Cardiac muscle cell (in vitro differentiated cells and primary cell): Measurements from ENCODE around the gene BOC. TPM values are rescaled to one million over a fixed set of nuclear protein-coding genes. Genes with fewer than 3 reads are reported as not detected.

Source experiments
- DNase-seq, 2 donors: peaks; one replicate each; pipeline versions ENCODE4 v3.0.0 to v3.0.0-alpha.2; 2010 to 2017; ENCODE audit warnings: low read depth in 1 of 2, low spot score in 1 of 2
- H3K27ac ChIP-seq: fragments of 200-600 bp; sonication (generic); 2 replicates; pipeline ENCODE4 v1.5.1; 2016
- H3K27me3 ChIP-seq: fragments of 200-600 bp; sonication (generic); 2 replicates; pipeline ENCODE4 v1.6.0; 2016; ENCODE audit warnings: control low read depth
- H3K36me3 ChIP-seq: fragments of 200-600 bp; sonication (generic); 2 replicates; pipeline ENCODE4 v1.5.1; 2016; ENCODE audit warnings: control low read depth
- H3K4me1 ChIP-seq: fragments of 200-600 bp; sonication (generic); 2 replicates; pipeline ENCODE4 v1.8.1; 2017; ENCODE audit warnings: low read depth, mild to moderate bottlenecking, mixed run types
- H3K4me3 ChIP-seq: fragments of 200-600 bp; sonication (generic); 2 replicates; pipeline ENCODE4 v1.5.1; 2016; ENCODE audit warnings: mild to moderate bottlenecking
- H3K9me3 ChIP-seq: fragments of 200-600 bp; sonication (generic); 2 replicates; pipeline ENCODE4 v1.5.1; 2017; ENCODE audit warnings: low read depth, mild to moderate bottlenecking, control low read depth
- polyA plus RNA-seq: library from polyadenylated mRNA; unstranded; fragments of >200 nt; fragmentation: Nextera tagmentation; extraction: Ambion mirVana; gene quantifications from 2 replicates; pipeline ENCODE4 v1.2.1, GENCODE V29; 2016
- total RNA-seq: library from RNA; depleted of rRNA; stranded (reverse); fragments of >200 nt; gene quantifications from 2 replicates; pipeline ENCODE4 v1.2.3, GENCODE V29; 2016
- TF ChIP-seq, protein P1 (sequence below): IDR thresholded peaks from 2 replicates; pipeline ENCODE4 v1.5.1; 2012; ENCODE audit warnings: low read depth, mild to moderate bottlenecking, low read length

Gene BOC
- total and polyA plus RNA-seq, 2 experiments from 2014 or later = 9.5 to 14.1 TPM

DNA sequence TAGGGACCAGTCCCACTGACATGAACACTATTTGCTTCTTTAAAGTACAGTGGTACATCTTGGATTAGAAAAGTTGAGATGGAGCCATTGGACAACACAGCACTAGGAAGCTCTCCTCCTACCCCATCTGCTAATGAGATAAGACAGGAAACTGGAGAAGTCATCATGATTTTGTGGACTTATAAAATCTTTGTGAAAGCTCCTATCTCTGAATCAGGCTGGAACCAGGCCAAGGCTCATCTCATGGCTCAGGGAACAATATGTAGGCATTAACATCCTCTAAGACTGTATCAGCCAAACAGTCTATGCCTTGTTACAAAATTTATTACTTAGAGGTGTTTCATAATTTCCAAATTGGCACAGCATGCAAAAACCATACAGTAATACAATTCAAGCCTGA is 84.1 kb downstream of the BOC start:
- Histone ChIP-seq H3K4me3 (no peak overlapping the region), H3K36me3 (no peaks in the 10 kb centered on the region), H3K4me1 (peaks cover 11% of the 10 kb centered on the region), H3K27me3 (no peaks in the 10 kb centered on the region), H3K27ac (no peak overlapping the region), H3K9me3 (no peaks in the 10 kb centered on the region)
- no peak for DNase-seq
- TF ChIP-seq, protein P1, sequence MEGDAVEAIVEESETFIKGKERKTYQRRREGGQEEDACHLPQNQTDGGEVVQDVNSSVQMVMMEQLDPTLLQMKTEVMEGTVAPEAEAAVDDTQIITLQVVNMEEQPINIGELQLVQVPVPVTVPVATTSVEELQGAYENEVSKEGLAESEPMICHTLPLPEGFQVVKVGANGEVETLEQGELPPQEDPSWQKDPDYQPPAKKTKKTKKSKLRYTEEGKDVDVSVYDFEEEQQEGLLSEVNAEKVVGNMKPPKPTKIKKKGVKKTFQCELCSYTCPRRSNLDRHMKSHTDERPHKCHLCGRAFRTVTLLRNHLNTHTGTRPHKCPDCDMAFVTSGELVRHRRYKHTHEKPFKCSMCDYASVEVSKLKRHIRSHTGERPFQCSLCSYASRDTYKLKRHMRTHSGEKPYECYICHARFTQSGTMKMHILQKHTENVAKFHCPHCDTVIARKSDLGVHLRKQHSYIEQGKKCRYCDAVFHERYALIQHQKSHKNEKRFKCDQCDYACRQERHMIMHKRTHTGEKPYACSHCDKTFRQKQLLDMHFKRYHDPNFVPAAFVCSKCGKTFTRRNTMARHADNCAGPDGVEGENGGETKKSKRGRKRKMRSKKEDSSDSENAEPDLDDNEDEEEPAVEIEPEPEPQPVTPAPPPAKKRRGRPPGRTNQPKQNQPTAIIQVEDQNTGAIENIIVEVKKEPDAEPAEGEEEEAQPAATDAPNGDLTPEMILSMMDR = no peak

DNA sequence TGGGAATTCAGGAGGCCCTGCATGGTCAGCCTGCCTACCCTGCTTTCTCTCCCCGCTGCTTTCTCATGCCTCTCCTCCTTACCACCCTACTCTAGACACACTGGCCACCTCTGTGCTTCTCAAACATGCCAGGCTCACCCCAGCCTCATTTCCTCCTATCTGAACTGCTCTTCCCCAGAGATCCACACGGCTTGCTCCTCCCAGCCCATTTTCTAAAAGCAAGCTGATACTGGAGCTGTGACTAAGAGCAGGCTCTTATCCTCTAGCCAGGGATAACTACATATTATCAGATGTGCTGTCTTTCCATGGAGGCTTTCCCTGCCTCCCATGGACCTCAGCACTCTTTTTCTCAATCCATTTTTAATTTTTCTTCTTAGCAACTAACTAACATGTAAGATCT is 85.9 kb downstream of the BOC start:
- H3K27me3 ChIP-seq = no peaks in the 10 kb centered on the region
- H3K36me3 ChIP-seq = no peaks in the 10 kb centered on the region
- H3K4me3 ChIP-seq = no peak overlapping the region
- H3K9me3 ChIP-seq = no peaks in the 10 kb centered on the region
- H3K27ac ChIP-seq = no peak overlapping the region
- no peak for DNase-seq
- TF ChIP-seq, protein P1 = no peak
- H3K4me1 ChIP-seq = peaks cover 6% of the 10 kb centered on the region

DNA sequence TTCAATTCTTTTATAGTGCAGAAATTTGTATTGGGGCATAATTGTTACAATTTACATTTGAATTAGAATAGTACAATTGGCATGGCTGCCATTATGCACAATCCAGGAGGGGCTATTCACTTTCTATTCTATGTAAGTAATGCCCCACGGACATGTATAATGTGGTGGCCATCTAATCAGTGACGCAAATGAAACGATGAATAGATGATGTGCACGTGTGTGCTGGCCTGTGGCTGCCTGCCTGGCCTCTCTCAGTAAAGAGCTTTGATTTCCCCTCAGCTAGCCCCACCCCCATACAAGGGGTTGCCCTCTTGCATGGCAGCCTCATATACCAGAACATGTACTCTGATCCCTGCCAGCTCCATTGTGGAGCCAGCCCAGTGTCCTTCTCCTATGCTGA is 86.5 kb downstream of the BOC start:
- Histone ChIP-seq H3K27ac (no peak overlapping the region), H3K27me3 (no peaks in the 10 kb centered on the region), H3K4me3 (no peak overlapping the region), H3K9me3 (no peaks in the 10 kb centered on the region), H3K36me3 (no peaks in the 10 kb centered on the region), H3K4me1 (peaks cover 6% of the 10 kb centered on the region)
- no peak for DNase-seq
- TF ChIP-seq, protein P1 = no peak

DNA sequence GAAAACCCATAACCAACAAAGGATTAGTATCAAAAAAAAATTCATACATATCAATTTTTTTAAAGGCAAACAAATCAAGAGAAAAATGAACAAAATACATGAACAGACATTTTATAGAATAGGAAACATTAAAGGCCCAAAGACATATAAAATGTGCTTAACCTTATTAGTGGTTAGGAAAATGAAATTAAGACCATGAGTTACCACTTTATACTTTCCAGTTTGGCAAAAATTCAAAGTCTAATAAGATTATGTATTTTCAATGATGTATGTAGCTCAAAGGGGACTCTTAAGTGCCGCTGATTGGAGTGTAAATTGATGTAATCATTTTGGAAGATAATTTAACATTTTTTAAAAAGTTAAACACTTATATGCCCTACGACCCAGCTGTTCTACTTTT is 89.2 kb downstream of the BOC start:
- no peak for DNase-seq
- Histone ChIP-seq H3K4me3 (no peak overlapping the region), H3K9me3 (no peaks in the 10 kb centered on the region), H3K27me3 (no peaks in the 10 kb centered on the region), H3K4me1 (peaks cover 6% of the 10 kb centered on the region), H3K27ac (no peak overlapping the region), H3K36me3 (no peaks in the 10 kb centered on the region)
- TF ChIP-seq, protein P1 = no peak

DNA sequence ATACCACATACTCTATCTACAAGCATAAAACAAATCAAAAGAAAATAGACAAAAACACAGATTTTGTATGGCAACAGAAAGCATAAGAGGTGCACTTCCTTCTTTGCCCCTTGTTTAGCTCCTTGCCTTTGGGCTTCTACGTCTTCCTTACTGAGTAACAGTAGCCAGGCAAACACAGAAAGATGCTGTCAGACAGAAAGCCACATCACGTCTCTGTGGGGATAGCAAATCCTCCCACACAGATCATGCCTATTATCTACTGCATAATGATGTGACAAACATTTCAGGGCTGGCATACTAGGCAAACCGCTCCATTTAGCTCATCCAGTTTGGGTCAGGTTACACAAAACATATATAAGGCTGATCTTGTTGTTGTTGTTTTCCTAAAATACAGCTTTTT is 92.7 kb downstream of the BOC start:
- no peaks in the 10 kb centered on the region for H3K27me3 ChIP-seq
- TF ChIP-seq, protein P1 = no peak
- DNase-seq = no peak

More for the DNA sequence above, 92.7 kb downstream of the BOC start:
- Histone ChIP-seq H3K27ac (no peak overlapping the region), H3K9me3 (no peaks in the 10 kb centered on the region), H3K36me3 (no peaks in the 10 kb centered on the region), H3K4me1 (no peaks in the 10 kb centered on the region), H3K4me3 (no peak overlapping the region)
